Right lung (tissue), 5 donors: ENCODE measurements around the gene ITGB3. TPM values are rescaled to one million over a fixed set of nuclear protein-coding genes. Genes with fewer than 3 reads are reported as not detected.

Experiments
- DNase-seq, 2 donors: peaks; one replicate each; pipeline ENCODE4 v3.0.0-alpha.2; 2013
- polyA plus RNA-seq, 5 donors: library from polyadenylated mRNA; unstranded; fragments of 120-200 nt; gene quantifications; one replicate each; pipeline versions ENCODE4 v1.2.1 to v1.2.3, GENCODE V29; 2013; ENCODE audit warnings: inconsistent platforms in 1 of 5, low replicate concordance in 1 of 5; ENCODE audit not compliant: insufficient read length in 5 of 5, insufficient read depth in 1 of 5

Gene ITGB3
- polyA plus RNA-seq, 5 donors, result 7.6 to 11.9 (median 10.2) TPM

- DNase-seq, result no peak
These were observed 42.2 kb downstream of the ITGB3 start for GRCh38 chr17:47295874-47296255.

GRCh38 chr17:47297661-47298400, 44.2 kb downstream of the ITGB3 start:
- DNase-seq, result no peak

GRCh38 chr17:47298712-47299111, 45.1 kb downstream of the ITGB3 start:
- no peak for DNase-seq

GRCh38 chr17:47299239-47299910, 45.7 kb downstream of the ITGB3 start:
- no peak for DNase-seq

GRCh38 chr17:47300718-47301117, 47.1 kb downstream of the ITGB3 start:
- no peak for DNase-seq

- no peak for DNase-seq
These were observed 47.5 kb downstream of the ITGB3 start for GRCh38 chr17:47301161-47301560.

- no peak for DNase-seq
These were observed 48.2 kb downstream of the ITGB3 start for GRCh38 chr17:47301831-47302230.

- DNase-seq, result no peak
These were observed 50.6 kb downstream of the ITGB3 start for GRCh38 chr17:47304186-47304585.

GRCh38 chr17:47305302-47305923, 51.8 kb downstream of the ITGB3 start:
- DNase-seq, result no peak

GRCh38 chr17:47310186-47310733, 56.6 kb downstream of the ITGB3 start:
- no peak for DNase-seq

- DNase-seq, result no peak
These were observed 57.8 kb downstream of the ITGB3 start for GRCh38 chr17:47311420-47311819.

- DNase-seq, result peak; percentile 55 to 70
These were observed 62.0 kb downstream of the ITGB3 start for GRCh38 chr17:47315451-47316266.

- DNase-seq, result peak in 1 of 2 donors; percentile 54
These were observed 62.7 kb downstream of the ITGB3 start for GRCh38 chr17:47316311-47316710.

GRCh38 chr17:47317119-47317518, 63.5 kb downstream of the ITGB3 start:
- no peak for DNase-seq

GRCh38 chr17:47318197-47318918, 64.7 kb downstream of the ITGB3 start:
- no peak for DNase-seq

GRCh38 chr17:47320879-47321502, 67.4 kb downstream of the ITGB3 start:
- DNase-seq, result no peak

- peak; percentile 88 to 93 for DNase-seq
These were observed 70.0 kb downstream of the ITGB3 start, which contains the start of gene EFCAB13 for GRCh38 chr17:47323382-47324223. Gene EFCAB13 (plus strand): TSS chr17:47323955. CDS start chr17:47328354, 4,399 bp downstream.

- peak; percentile 49 to 76 for DNase-seq
These were observed 70.8 kb downstream of the ITGB3 start for GRCh38 chr17:47324224-47325020.

GRCh38 chr17:47325176-47325575, 71.5 kb downstream of the ITGB3 start:
- no peak for DNase-seq
